NCI-H2081 treated with DMSO at 0.1 percent for 48 hours (cell line): ENCODE measurements around the gene LRGUK.
"Not testable (repeated sequence)": the region's sequence is repeated elsewhere in the genome, so short reads cannot be mapped to it uniquely, and the experiment has no call there.

ENCODE experiments used
- DNase-seq: peaks from one replicate; lab custom pipeline; 2025; lab: John Stamatoyannopoulos, UW

The LRGUK gene

GRCh38 chr7:134246761-134247160, 119.6 kb downstream of the LRGUK start:
- DNase-seq: no peak

- no peak for DNase-seq
Observed at GRCh38 chr7:134248196-134248595, 121.1 kb downstream of the LRGUK start.

DNA sequence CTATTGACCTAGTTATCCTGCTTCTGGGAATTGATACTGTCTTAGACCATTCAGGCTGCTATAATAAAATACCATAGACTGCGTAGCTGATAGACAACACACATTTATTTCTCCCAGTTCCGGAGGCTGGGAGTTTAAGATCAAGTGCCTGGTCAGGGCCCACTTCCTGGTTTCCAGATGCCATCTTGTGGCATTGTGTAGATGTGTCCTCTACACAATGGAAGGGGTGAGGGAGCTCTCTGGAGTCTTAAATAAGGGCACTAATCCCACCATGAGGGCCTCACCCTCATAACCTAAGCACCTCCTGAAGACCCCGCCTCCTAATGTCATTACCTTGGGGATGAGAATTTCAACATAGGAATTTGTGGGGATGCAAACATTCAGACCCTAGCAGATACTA, 127.2 kb downstream of the LRGUK start:
- DNase-seq: no peak

GRCh38 chr7:134255814-134256213, 128.7 kb downstream of the LRGUK start:
- no peak for DNase-seq

DNA sequence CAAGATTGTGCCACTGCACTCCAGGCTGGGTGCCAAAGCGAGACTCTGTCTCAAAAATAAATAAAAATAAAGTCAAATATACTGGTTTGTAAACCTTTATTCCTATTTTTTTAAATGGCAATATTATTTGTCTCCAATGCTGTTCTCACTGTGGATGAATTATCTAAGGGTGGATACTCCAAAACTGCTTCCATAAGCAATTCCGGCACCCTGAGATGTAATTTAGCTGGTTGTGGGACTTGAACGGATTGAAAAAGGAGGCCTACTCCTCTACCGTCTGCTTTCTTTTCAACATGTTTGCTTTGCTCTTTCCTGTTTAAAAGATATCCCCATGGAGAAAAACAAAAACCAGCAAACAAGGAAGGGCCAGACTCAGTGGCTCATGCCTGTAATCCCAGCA, 135.2 kb downstream of the LRGUK start:
- no peak for DNase-seq

DNA sequence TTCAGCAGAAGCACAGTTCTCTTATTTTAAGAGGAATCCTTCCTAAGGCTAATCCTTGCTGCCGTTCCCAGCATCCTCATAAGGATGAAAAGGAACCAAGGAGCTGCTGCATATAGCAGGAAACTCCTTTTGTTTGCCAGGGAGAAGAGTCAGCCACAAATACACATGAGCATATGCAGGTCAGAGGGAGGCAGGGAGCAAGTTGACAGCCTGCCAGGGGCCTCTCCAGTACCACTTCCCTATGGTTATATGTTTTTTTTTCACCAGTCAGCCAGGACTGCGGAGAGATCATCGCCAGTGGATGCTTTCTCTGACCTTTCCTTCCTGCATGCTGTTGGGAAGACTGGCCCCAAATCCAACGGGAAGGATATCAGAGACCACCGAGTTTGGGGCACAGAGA, 149.8 kb downstream of the LRGUK start:
- DNase-seq: no peak

- DNase-seq: no peak
Observed at GRCh38 chr7:134278502-134279153, 151.5 kb downstream of the LRGUK start.

- no peak for DNase-seq
Observed at GRCh38 chr7:134279336-134279735, 152.2 kb downstream of the LRGUK start.

DNA sequence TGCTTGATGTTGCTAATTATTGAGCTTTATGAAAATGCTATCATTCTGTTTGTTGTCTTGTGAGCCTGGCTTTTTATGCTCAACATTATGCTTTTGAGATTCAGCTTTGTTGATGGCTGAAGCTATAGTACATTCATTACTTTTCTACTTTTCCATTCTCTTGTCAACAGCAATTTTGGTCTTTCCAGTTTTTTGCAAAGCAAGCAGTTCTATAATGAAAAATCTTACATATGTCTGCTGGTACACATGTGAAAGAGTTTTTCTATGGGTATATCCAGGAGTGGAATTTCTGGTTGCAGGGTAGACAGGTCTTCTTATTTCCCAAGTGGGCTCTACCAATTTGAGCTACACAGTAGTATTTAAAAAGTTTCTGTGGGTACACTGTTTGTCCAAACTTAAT, 152.8 kb downstream of the LRGUK start:
- no peak for DNase-seq

DNA sequence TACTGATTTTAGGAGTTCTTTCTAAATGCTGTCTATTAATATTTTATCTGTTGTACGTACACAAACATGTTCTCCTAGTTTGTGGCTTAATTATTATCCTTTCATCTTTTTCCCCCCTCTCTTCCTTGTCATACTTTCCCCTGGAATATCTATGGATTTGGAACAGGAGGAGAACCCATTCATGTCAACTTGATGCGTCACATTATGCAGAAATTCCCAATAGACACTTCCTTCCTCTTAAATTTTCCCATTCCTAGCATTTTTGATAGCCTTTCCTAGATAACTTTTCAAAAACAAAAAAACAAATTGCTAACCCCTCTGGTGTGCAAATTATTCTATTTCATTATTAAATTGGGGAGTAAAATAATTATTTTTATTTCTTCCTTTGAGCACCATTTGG, 153.4 kb downstream of the LRGUK start:
- DNase-seq: no peak

DNA sequence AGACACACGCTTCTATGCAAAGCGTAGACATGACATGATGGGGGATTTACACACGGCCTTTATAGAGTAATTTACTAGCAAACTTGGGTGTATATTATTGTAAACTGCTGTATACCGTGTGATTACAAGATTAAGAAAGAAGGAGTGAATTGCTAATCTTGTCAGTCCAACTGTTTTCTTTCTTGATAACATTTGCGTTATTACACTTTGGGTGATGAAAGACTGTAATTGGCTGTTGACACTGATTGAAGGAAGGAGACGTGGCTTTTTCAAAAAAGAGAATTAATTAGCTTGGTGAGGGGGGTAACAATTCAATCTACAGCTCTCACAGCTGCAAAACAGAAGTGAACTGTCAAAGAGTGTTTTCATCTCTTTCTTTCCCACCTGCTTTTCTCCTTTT, 156.9 kb downstream of the LRGUK start:
- no peak for DNase-seq

GRCh38 chr7:134284952-134285351, 157.8 kb downstream of the LRGUK start:
- DNase-seq: no peak

- DNase-seq: no peak
Observed at GRCh38 chr7:134287916-134288659, 160.9 kb downstream of the LRGUK start.

DNA sequence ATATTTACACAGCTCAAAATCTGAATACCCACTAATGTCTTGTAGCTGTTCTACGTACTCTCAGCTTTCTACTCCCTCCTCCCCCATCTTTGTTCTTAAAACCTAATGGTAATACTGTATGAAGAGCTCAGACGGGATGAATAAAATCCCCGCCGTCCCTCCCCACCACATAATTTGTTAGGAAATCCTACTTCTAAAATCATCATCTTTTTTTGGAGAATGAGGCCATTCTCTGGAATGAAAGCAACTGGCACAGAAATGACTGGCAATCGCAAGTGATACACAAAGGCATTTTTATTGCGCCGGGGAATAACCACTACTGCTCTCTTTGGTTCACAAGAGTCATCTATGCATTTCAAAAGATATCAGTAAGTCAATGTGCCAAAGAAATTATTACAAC, 162.3 kb downstream of the LRGUK start:
- DNase-seq: no peak

- no peak for DNase-seq
Observed at GRCh38 chr7:134289841-134290240, 162.7 kb downstream of the LRGUK start.

DNA sequence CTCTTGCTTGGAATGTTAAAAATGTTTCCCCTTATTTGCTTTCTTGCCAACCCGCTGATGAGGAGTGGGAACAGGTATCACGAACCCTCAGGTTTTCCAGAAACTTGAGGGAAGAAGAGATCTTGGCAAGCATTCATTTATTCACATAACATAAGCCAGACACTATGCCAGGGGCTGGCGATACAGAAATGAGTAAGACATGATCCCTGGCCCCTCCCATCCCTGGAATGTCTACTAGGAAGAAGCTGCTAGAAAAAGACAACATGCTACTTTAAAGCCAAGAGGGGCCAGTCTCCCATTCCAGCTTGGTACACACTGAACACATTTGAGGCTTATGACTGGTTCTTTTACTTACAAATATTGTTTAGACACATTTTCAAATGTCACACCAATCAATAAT, 163.1 kb downstream of the LRGUK start:
- DNase-seq: no peak

DNA sequence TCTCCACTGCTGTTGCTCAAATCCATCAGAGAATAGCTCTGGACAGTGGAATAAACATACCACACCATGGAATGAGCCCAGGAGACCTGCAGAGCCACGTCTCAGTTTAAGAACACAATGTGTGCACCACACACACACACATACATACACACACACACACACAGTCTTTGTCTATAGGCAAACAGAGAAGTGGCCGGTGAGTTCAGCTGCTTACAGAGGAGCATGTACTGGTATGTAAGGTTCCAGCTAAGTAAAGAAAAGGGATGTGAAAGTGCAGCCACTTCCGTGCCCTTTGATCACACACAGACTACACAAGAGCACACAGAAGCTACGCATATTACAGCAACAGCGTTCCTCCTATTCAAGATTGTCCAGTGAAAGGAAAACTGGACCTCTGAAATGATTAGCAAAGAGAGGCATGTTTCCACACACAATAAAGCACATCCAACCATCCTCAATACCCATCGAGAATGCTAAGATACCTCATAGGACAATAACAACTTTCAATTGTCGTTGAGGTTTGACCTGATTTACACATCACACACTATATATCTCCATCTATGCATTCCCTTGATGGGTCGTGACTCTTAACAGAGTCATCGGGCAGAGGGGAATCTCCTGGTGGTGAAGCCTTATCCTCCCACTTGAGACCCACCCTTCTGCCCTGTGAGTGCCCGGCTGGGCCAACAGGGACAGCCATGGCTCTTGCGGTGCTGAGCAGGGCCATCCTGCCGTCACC, 166.0 kb downstream of the LRGUK start:
- no peak for DNase-seq

- DNase-seq: not testable (repeated sequence)
Observed at GRCh38 chr7:134295982-134296381, 168.8 kb downstream of the LRGUK start.

GRCh38 chr7:134297489-134297888, 170.3 kb downstream of the LRGUK start:
- DNase-seq: no peak

GRCh38 chr7:134298902-134299683, 172.0 kb downstream of the LRGUK start:
- peak; percentile 40 for DNase-seq

- DNase-seq: no peak
Observed at GRCh38 chr7:134300988-134301387, 173.8 kb downstream of the LRGUK start.

GRCh38 chr7:134301592-134301991, 174.5 kb downstream of the LRGUK start:
- DNase-seq: no peak
